ENCODE measurements around the gene MFSD2B. TPM values are rescaled to one million over a fixed set of nuclear protein-coding genes. Genes with fewer than 3 reads are reported as not detected.

Gene MFSD2B
- total RNA-seq, 6 experiments from 2014 or later = 0.07 to 0.62 (median 0.22) TPM; not detected in 3

DNA sequence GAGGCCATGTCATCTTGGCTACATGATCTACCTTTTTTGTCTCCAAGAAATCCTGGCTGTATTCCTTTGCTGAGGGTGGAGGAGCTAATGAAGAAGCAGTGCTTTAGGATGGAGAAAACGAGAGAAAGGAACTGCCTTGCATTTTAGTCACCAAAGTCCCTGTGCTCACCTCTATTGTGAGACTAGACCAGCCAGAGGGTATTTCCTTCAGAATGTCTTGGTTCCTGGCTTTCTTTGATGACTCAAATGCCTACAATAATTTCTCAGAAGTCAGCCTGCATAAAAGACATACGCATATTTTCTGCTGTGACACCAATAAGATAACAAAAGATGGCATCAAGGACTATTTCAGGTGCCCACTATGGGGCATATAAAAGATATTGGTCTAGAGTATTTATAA, 55.5 kb downstream of the MFSD2B start:
- H3K36me3 ChIP-seq = peaks cover 0 to 29% (median 13%) of the 10 kb centered on the region in 4 donors

DNA sequence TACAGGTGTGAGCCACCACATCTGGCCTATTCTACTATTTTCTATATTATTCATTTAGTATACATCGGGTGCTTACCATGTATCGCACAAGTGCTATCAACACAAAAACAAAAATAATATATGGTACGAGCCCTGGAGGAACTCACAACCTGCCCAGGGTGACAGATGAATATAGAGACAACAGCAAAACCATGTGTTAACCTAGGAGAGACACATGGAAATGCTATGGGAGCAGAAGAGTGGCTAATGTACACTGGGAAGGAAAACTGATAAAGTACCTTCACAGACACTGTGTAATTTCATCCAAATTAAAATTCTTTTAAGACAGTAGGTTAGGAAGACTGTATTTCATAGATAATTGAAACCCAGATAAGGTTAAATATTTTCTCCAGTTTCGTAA, 62.4 kb downstream of the MFSD2B start:
- WGBS (ENCODE audit: insufficient coverage, low coverage, low lambda C conversion rate, missing lambda C conversion rate) = 98% methylated on average over 4 of the region's 4 CpGs
- intact Hi-C loops (cut with DNase I) = no loop called here
- peaks cover 0 to 23% (median 12%) of the 10 kb centered on the region in 4 donors for H3K36me3 ChIP-seq

More for the DNA sequence above, 55.5 kb downstream of the MFSD2B start:
- Histone ChIP-seq H3K27ac (no peak overlapping the region), H3K4me1 (no peaks in the 10 kb centered on the region), H3K4me3 (no peak overlapping the region), H3K27me3 (no peaks in the 10 kb centered on the region), H3K9me3 (no peaks in the 10 kb centered on the region)
- ATAC-seq = no peak
- no peak for DNase-seq
- intact Hi-C loops (cut with DNase I) = no loop called here
- TF ChIP-seq, protein P1, sequence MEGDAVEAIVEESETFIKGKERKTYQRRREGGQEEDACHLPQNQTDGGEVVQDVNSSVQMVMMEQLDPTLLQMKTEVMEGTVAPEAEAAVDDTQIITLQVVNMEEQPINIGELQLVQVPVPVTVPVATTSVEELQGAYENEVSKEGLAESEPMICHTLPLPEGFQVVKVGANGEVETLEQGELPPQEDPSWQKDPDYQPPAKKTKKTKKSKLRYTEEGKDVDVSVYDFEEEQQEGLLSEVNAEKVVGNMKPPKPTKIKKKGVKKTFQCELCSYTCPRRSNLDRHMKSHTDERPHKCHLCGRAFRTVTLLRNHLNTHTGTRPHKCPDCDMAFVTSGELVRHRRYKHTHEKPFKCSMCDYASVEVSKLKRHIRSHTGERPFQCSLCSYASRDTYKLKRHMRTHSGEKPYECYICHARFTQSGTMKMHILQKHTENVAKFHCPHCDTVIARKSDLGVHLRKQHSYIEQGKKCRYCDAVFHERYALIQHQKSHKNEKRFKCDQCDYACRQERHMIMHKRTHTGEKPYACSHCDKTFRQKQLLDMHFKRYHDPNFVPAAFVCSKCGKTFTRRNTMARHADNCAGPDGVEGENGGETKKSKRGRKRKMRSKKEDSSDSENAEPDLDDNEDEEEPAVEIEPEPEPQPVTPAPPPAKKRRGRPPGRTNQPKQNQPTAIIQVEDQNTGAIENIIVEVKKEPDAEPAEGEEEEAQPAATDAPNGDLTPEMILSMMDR (IDR thresholded peaks at IDR 0.05) = no peak
- TF ChIP-seq POLR2A (IDR thresholded peaks at IDR 0.05) = no peak
- WGBS (ENCODE audit: insufficient coverage, low coverage, low lambda C conversion rate, missing lambda C conversion rate) = 77% methylated on average over 2 of the region's 2 CpGs

DNA sequence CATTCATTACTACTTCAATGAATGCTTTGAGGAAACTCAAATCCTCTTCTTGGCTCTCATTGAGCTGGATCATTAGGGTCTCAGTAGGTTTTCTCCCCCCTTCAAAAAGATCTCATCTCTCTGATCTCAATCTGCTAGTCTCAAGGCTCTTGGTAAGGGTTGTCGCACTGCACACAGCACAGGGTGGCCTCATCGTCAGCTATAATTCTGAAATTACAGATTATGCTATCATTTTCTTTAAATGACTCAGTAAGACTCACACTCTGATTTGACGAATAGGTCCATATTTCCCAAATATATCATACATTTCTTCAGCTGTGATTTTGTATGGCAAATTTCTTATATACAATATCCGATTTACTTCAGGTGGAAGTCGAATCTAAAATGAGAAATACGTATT, 63.9 kb downstream of the MFSD2B start:
- TF ChIP-seq, protein P1 (IDR thresholded peaks at IDR 0.05) = no peak
- no peak for TF ChIP-seq POLR2A (IDR thresholded peaks at IDR 0.05)
- DNase-seq (no peak), ATAC-seq (no peak)
- Histone ChIP-seq H3K36me3 (peaks cover 0 to 11% (median 3%) of the 10 kb centered on the region in 4 donors), H3K4me3 (no peak overlapping the region), H3K27ac (no peak overlapping the region), H3K4me1 (peaks cover 0 to 9% (median 3%) of the 10 kb centered on the region in 4 donors), H3K27me3 (no peaks in the 10 kb centered on the region), H3K9me3 (no peaks in the 10 kb centered on the region)
- 96% methylated on average over 6 of the region's 6 CpGs for WGBS (ENCODE audit: insufficient coverage, low coverage, low lambda C conversion rate, missing lambda C conversion rate)
- intact Hi-C loops (cut with DNase I) = no loop called here

More for the DNA sequence above, 62.4 kb downstream of the MFSD2B start:
- ATAC-seq (no peak), DNase-seq (no peak)
- no peaks in the 10 kb centered on the region for H3K27me3 ChIP-seq
- no peak overlapping the region for H3K4me3 ChIP-seq
- no peak overlapping the region for H3K27ac ChIP-seq
- H3K9me3 ChIP-seq = no peaks in the 10 kb centered on the region
- TF ChIP-seq POLR2A (IDR thresholded peaks at IDR 0.05) = no peak
- TF ChIP-seq, protein P1 (IDR thresholded peaks at IDR 0.05) = no peak
- peaks cover 0 to 6% (median 1%) of the 10 kb centered on the region in 4 donors for H3K4me1 ChIP-seq

DNA sequence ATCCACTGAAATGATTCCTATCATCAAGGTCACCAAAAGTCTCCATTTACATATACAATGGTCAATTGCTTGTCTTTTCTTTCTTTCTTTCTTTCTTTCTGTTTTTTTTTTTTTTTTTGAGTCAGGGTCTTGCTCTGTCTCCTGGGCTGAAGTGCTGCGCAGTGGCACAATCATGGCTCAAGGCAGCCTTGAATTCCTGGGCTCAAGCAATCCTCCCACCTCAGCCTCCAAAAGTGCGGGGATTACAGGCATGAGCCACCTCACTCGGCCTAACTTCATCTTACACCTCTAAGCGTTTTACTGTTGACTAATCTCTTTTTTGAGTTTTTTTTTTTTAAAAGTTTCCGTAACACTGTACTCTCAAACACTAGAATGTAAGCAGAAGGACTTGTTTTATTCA, 65.4 kb downstream of the MFSD2B start:
- ATAC-seq = no peak
- no peak overlapping the region for H3K27ac ChIP-seq
- H3K9me3 ChIP-seq = no peaks in the 10 kb centered on the region
- intact Hi-C loops (cut with DNase I) = no loop called here
- peaks cover 0 to 4% (median 1%) of the 10 kb centered on the region in 4 donors for H3K36me3 ChIP-seq
- no peaks in the 10 kb centered on the region for H3K27me3 ChIP-seq
- no peak for DNase-seq
- H3K4me3 ChIP-seq = peak overlapping the region; percentile 69 to 96 (median 87)
- TF ChIP-seq, protein P1 (IDR thresholded peaks at IDR 0.05) = no peak
- TF ChIP-seq POLR2A (IDR thresholded peaks at IDR 0.05) = no peak
- WGBS (ENCODE audit: insufficient coverage, low coverage, low lambda C conversion rate, missing lambda C conversion rate) = 58% methylated on average over 5 of the region's 5 CpGs
- H3K4me1 ChIP-seq = peaks cover 0 to 9% (median 3%) of the 10 kb centered on the region in 4 donors

Small RNAs within 50 kb of the gene (small RNA-seq; reads per million reads assigned to genes)
- gene RN7SL610P = 0 reads per million in 2 experiments
- gene RNU6-370P = 0 reads per million in 2 experiments

Other genes with a start within 250 kb of the MFSD2B start
- gene ATAD2B, start 83.0 kb upstream of the MFSD2B start, total RNA-seq = 10 to 100 TPM in 1 of 6 experiments, 1 to 10 TPM in 5; 7.5 to 12.1 (median 8.8) TPM
- 1 to 10 TPM; 4.6 to 7.9 (median 6.2) TPM for gene UBXN2A, start 69.6 kb upstream of the MFSD2B start, total RNA-seq
- gene WDCP, start 37.3 kb downstream of the MFSD2B start, total RNA-seq = 1 to 10 TPM; 4.3 to 8.7 (median 5.5) TPM
- gene FKBP1B, start 39.7 kb downstream of the MFSD2B start, total RNA-seq = 10 to 100 TPM in 1 of 6 experiments, 1 to 10 TPM in 5; 2.4 to 11.0 (median 3.2) TPM
- 10 to 100 TPM; 32.7 to 70.8 (median 40.3) TPM for gene SF3B6, start 66.2 kb downstream of the MFSD2B start, total RNA-seq
- gene TP53I3, start 74.7 kb downstream of the MFSD2B start, total RNA-seq = 10 to 100 TPM in 3 of 6 experiments, 1 to 10 TPM in 3; 5.2 to 20.4 (median 9.6) TPM
- gene PFN4, start 113.2 kb downstream of the MFSD2B start, total RNA-seq = under 1 TPM in 4 of 6 experiments, not detected in 2; 0.22 to 0.66 (median 0.30) TPM
- gene FAM228B, start 113.4 kb downstream of the MFSD2B start, total RNA-seq = 1 to 10 TPM; 2.8 to 4.6 (median 3.7) TPM
- under 1 TPM in 3 of 6 experiments, not detected in 3; 0.12 to 0.22 (median 0.18) TPM for gene FAM228A, start 165.0 kb downstream of the MFSD2B start, total RNA-seq

Data from right lobe of liver (tissue), 6 donors.